ENCODE measurements around the gene MTO1.

- TF ChIP-seq CTCF (IDR thresholded peaks at IDR 0.05) (no peak), POLR2A (IDR thresholded peaks at IDR 0.05) (peak in 1 of 2 donors; percentile 2)
Observed at GRCh38 chr6:73461537-73462350, at the start of gene MTO1.

All from lower leg skin (tissue), 3 donors.